GM18505 (cell line): ENCODE results near the gene AHSG.

ENCODE experiments used
- ATAC-seq: cut with Tn5 transposase; IDR thresholded peaks from one replicate; pipeline ENCODE4 v1.9.1; 2021; ENCODE audit not compliant: unreplicated experiment
- POLR2A ChIP-seq: IDR thresholded peaks from 4 replicates; pipeline ENCODE4 v1.6.1; 2011; ENCODE audit warnings: borderline replicate concordance; ENCODE audit not compliant: insufficient read depth, insufficient read length; ENCODE audit errors: extremely low read depth

The AHSG gene

DNA sequence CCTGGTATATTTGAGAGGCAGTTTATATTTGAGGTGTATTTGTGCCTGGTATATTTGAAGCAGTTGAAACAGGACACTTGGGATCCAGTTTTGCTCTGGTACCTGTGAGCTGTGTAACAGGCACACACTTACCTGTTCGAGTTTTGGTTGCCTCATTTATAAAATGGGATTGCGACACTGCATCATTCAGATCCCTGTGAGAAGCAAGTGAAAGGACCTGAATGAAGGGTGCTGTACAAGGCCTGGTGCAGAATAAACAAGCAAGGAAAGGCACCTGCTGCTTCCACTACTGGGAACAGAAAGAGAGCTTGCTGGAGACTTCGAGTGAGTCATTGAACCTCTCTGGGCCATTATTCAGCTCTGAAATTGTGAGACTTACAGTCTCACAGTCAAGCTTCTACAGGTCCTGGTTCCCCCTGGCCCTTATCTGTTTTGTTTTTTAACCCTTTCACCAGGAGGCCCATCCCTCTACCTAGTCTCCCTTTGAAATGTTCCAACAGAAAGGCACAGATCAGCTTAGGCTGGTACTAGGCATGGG lies 38.9 kb downstream of the AHSG start:
- no peak for ATAC-seq
- no peak for TF ChIP-seq POLR2A

- ATAC-seq, result peak; percentile 93
- no peak for TF ChIP-seq POLR2A
Observed at GRCh38 chr3:186653080-186653707, 40.3 kb downstream of the AHSG start.

- no peak for TF ChIP-seq POLR2A
- no peak for ATAC-seq
Observed at GRCh38 chr3:186653984-186654383, 41.1 kb downstream of the AHSG start.

GRCh38 chr3:186663361-186664118 lies 50.7 kb downstream of the AHSG start:
- ATAC-seq, result no peak
- no peak for TF ChIP-seq POLR2A

DNA sequence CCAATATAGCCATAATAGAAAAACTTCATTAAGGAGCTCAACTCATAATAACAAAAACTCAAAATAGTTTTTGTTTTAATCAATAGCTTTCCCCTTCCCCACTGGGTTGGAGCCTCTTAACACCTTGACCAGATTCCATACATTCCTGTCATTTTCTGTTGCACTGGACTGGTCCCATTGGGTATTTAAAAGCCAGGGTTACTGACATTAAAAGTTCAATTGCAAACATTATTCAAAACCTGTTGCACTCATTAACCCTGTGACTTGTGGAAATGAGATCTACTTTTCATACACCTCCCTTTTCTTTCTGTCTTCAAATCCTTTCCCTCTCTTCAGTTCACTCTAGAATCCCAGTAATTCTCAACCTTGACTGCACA lies 51.2 kb downstream of the AHSG start:
- no peak for ATAC-seq
- TF ChIP-seq POLR2A, result no peak

DNA sequence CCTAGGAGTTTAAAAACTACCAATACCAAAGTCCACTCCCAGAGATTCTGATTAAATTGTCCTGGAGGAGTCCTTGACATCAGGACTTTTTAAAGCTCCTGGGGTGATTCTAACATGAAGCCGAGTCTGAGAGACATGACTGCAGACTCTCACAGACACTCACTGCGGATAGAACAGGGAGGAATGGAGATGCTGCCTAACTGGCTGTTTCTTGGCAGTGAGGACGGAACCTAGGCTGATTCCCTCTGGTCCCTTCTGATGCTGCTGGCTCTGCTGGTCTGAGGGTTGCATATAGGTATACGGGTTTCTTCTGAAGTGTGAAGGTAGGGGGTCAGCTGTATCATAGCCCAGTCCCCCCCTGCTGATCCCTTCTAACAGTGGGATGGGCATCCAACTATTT lies 51.6 kb downstream of the AHSG start:
- no peak for TF ChIP-seq POLR2A
- no peak for ATAC-seq

- ATAC-seq, result no peak
- no peak for TF ChIP-seq POLR2A
Observed at GRCh38 chr3:186665625-186666188, 52.8 kb downstream of the AHSG start, which contains the start of gene HRG. Gene HRG (plus strand): TSS chr3:186666014. CDS start chr3:186666032, 18 bp downstream.

DNA sequence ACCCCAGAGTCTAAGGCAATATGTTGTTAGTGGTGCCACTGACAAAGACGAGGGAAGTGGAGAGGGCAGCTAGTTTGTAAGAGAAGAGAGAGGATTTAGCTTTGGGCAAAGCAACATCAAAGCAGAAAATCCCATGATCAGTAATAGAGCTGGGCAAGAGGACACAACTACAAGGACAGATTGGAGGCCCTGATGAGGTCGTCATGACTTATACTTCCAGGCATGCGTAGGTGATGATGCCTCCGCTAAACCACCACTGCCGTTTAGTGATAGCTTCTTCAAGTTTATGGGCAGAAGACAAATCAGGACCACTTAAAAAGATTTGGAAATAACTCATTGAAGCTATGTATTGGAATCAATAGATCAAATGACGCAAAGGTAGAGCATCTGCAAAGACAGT lies 55.6 kb downstream of the AHSG start:
- TF ChIP-seq POLR2A, result no peak
- ATAC-seq, result no peak

DNA sequence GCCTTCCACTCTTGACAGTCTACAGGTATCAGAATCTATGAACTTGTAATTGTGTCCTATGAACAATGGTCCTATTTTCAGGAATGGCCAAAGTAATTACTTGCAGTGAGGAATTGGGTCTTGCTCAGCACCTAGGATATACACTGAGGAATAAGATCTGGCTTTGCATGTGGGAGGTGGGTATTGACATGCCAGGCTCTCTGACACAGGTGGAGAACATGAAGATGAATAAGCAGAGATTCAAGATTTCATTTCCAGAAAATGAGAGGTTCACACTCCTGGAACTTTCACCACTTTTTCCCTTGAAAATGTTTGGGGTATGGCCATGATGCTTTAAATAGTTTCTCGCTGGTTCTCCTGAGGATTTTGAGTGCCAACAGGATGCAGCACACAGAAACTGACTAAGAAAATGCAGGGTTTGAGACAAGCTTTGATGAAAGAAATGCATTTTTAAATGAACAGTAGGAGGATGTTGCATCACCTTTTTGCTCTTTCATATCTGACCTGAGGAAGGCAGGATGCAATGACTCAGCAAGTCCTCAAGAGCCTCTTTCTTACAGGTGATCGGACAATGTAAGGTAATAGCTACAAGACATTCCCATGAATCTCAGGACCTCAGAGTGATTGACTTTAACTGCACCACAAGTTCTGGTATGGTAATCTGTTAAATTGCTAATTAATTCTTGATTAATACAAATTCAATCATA lies 56.7 kb downstream of the AHSG start:
- ATAC-seq, result no peak
- no peak for TF ChIP-seq POLR2A

- no peak for TF ChIP-seq POLR2A
- ATAC-seq, result no peak
Observed at GRCh38 chr3:186670155-186670554, 57.3 kb downstream of the AHSG start.
